Peyer's patch (tissue), 4 donors: ENCODE measurements around the gene NOL9. TPM values are rescaled to one million over a fixed set of nuclear protein-coding genes. Genes with fewer than 3 reads are reported as not detected.

ENCODE experiments used
- DNase-seq, 3 donors: peaks; one replicate each; pipeline ENCODE4 v3.0.0-alpha.2; 2017 to 2019
- H3K27ac ChIP-seq, 4 donors: fragments of 200-600 bp; sonication (generic); one replicate each; pipeline ENCODE4 v1.5.1; 2016 to 2019
- H3K27me3 ChIP-seq, 2 donors: fragments of 200-600 bp; sonication (generic); one replicate each; pipeline ENCODE4 v1.5.1; 2019
- H3K36me3 ChIP-seq, 3 donors: fragments of 200-600 bp; sonication (generic); one replicate each; pipeline ENCODE4 v1.5.1; 2016 to 2019
- H3K4me1 ChIP-seq, 4 donors: fragments of 200-600 bp; sonication (generic); one replicate each; pipeline ENCODE4 v1.5.1; 2016 to 2019
- H3K4me3 ChIP-seq, 4 donors: fragments of 200-600 bp; sonication (generic); 1 replicate in 3 of 4; 2 replicates in 1 of 4; pipeline ENCODE4 v1.5.1; 2016 to 2019; ENCODE audit warnings: mild to moderate bottlenecking in 1 of 4
- H3K9me3 ChIP-seq, 4 donors: fragments of 200-600 bp; sonication (generic); one replicate each; pipeline ENCODE4 v1.5.1; 2016 to 2019; ENCODE audit warnings: mild to moderate bottlenecking in 1 of 4
- CTCF ChIP-seq, 6 experiments: fragments of 450-650 bp in 4 of 6; fragments of 200-600 bp in 2 of 6; sonication (generic) in 1 of 6; IDR thresholded peaks; one replicate each; pipeline ENCODE4 v1.5.1; 2017 to 2019; ENCODE audit warnings: antibody characterized with exemption in 6 of 6, mild to moderate bottlenecking in 3 of 6, moderate library complexity in 1 of 6
- POLR2A ChIP-seq, 2 donors: fragments of 450-650 bp; IDR thresholded peaks; one replicate each; pipeline ENCODE4 v1.5.1; 2017; ENCODE audit warnings: antibody characterized with exemption in 2 of 2, mild to moderate bottlenecking in 2 of 2, moderate library complexity in 2 of 2
- total RNA-seq, 4 donors: library from RNA; depleted of rRNA; stranded (reverse); fragments of >200 nt; gene quantifications; one replicate each; pipeline ENCODE4 v1.1.0, GENCODE V29; 2016

Gene NOL9
- total RNA-seq, 4 donors from 2014 or later = 19.0 to 28.0 (median 22.5) TPM

DNA sequence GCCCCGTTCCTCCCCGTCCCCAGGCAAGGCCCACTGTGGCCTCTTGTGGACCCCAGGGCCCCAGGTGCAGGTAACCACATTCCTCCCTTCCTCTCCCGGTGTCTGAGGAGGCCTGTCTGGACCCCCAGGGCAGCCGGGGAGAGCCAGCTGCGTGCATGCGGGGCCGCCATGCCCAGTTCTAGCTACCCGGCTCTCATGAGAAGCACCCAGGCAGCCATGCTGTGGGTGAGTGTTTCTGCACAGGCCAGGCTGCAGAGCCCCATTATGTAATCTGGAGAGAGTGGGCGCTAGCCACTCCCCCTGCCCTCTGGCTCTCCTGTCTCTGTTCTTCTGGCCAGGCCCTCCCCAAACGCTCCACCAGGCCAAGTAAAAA, 44.4 kb downstream of the NOL9 start:
- Histone ChIP-seq H3K4me3 (no peak overlapping the region), H3K4me1 (no peaks in the 10 kb centered on the region), H3K36me3 (no peaks in the 10 kb centered on the region), H3K27ac (no peak overlapping the region), H3K27me3 (no peaks in the 10 kb centered on the region), H3K9me3 (no peaks in the 10 kb centered on the region)
- TF ChIP-seq CTCF (IDR thresholded peaks at IDR 0.05) = no peak
- no peak for TF ChIP-seq POLR2A (IDR thresholded peaks at IDR 0.05)
- no peak for DNase-seq

GRCh38 chr1:6509220-6509918, 44.9 kb downstream of the NOL9 start:
- no peak for TF ChIP-seq CTCF (IDR thresholded peaks at IDR 0.05)
- no peak for TF ChIP-seq POLR2A (IDR thresholded peaks at IDR 0.05)
- no peaks in the 10 kb centered on the region for H3K9me3 ChIP-seq
- no peak overlapping the region for H3K4me3 ChIP-seq
- no peaks in the 10 kb centered on the region for H3K4me1 ChIP-seq
- no peaks in the 10 kb centered on the region for H3K27me3 ChIP-seq
- H3K27ac ChIP-seq = no peak overlapping the region
- no peak for DNase-seq
- no peaks in the 10 kb centered on the region for H3K36me3 ChIP-seq

DNA sequence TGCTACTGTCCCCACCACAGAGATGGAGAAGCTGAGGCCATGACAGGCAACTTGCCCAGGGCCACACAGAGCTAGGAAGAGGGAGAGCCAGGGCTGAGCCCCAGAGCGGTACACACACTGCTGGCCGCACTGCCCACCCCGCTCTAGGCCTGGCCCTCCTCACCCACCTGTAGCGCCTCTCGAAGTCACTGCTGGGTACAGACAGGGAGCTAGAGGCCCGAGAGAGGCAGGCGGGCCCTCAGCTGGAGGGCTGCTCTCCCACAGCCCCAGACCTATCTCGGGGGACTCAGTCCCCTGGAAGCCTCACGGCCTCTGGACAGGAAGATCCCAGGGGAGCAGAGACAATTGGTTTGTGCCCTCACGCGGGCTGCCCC, 45.5 kb downstream of the NOL9 start:
- Histone ChIP-seq H3K27ac (no peak overlapping the region), H3K9me3 (no peaks in the 10 kb centered on the region), H3K36me3 (no peaks in the 10 kb centered on the region), H3K4me3 (no peak overlapping the region), H3K27me3 (no peaks in the 10 kb centered on the region), H3K4me1 (no peaks in the 10 kb centered on the region)
- no peak for TF ChIP-seq CTCF (IDR thresholded peaks at IDR 0.05)
- no peak for TF ChIP-seq POLR2A (IDR thresholded peaks at IDR 0.05)
- no peak for DNase-seq

DNA sequence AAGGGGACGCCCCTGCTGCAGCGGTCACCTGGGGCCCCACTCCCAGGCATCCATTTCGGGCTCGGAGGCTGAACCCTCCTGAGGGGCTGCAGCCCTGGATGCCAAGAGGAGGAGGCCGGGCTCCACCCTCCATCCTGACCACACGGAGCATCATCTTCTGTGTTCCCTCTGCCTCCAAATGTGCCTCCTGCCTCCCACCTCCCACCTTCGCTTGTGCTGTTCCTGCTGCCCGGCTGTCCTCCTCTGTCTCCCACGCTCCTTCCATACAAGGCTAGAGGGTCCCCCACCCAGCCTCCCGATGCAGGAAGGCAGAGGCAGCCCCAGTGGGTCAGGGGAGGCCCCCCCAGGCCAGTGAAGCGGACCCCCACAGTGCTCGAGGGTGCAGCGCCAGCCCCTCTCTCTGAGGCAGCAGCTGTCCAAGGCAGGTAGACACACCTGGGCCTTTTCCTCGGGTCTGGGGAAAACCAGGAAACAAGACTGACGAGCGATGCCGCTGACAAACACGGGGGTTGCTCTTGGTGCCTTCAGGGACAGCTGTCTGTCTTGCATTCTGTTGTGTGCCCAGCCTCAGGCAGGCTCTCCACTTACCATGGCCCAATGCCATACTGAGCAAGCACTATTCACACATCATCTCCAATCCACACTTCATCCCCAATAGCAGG, 46.0 kb downstream of the NOL9 start:
- Histone ChIP-seq H3K36me3 (no peaks in the 10 kb centered on the region), H3K4me1 (no peaks in the 10 kb centered on the region), H3K27me3 (no peaks in the 10 kb centered on the region), H3K9me3 (no peaks in the 10 kb centered on the region), H3K27ac (no peak overlapping the region), H3K4me3 (no peak overlapping the region)
- no peak for DNase-seq
- no peak for TF ChIP-seq CTCF (IDR thresholded peaks at IDR 0.05)
- TF ChIP-seq POLR2A (IDR thresholded peaks at IDR 0.05) = no peak

DNA sequence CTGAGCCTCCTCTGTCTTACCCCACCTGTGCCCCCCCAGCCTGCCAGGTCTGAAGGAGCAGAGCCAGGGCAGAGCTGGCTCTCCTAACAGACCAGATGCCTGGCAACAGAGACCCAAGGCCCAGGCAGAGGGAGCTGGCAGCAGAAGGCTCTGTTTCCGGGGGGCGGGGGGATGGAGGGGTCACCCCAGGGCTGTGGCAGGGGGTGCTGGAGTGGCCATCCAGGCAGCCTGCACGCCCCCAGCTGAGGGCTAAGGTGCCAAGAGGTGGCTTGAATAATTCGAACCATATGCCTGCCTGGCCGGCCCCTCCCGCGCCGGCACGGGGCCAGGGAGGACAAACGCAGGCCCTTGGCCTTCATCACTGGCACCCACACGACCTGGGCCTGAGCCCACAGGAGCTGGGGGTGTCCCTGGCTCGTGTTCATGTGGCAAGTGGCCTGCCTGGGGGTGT, 46.8 kb downstream of the NOL9 start:
- Histone ChIP-seq H3K27me3 (no peaks in the 10 kb centered on the region), H3K4me3 (no peak overlapping the region), H3K27ac (no peak overlapping the region), H3K36me3 (no peaks in the 10 kb centered on the region), H3K9me3 (no peaks in the 10 kb centered on the region), H3K4me1 (no peaks in the 10 kb centered on the region)
- DNase-seq = no peak
- no peak for TF ChIP-seq POLR2A (IDR thresholded peaks at IDR 0.05)

DNA sequence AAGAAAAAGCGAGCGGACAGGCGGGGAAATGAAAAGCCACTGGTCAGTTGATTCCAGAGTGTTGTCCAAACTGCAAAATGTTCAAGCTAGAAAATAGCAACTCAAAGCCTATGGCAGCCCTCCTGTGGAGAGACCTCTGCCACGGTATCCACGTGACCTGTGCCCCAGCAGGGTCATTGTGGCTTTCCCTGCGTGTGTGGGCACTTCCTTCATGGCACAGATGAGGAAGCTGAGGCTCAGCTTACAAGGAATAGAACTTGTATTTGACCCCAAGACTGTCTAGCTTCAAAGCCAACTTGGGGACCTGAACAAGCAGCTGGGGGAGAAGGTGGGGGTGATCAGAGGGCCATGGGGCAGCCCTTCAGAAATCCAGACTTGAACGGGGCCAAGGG, 47.3 kb downstream of the NOL9 start:
- Histone ChIP-seq H3K36me3 (no peaks in the 10 kb centered on the region), H3K27me3 (no peaks in the 10 kb centered on the region), H3K4me1 (no peaks in the 10 kb centered on the region), H3K9me3 (no peaks in the 10 kb centered on the region), H3K27ac (no peak overlapping the region), H3K4me3 (no peak overlapping the region)
- DNase-seq = no peak
- no peak for TF ChIP-seq POLR2A (IDR thresholded peaks at IDR 0.05)
- TF ChIP-seq CTCF (IDR thresholded peaks at IDR 0.05) = no peak
